A673 (cell line): ENCODE data around the gene PLCG2. TPM values are rescaled to one million over a fixed set of nuclear protein-coding genes. Genes with fewer than 3 reads are reported as not detected.

Source experiments
- BruUV-seq: library from RNA; stranded (reverse); fragments of 400-500 nt; replicated peaks from 2 replicates; lab custom pipeline; 2021; lab: Mats Ljungman, UMichigan
- CTCF ChIA-PET: fragments of 300-600 bp; sonication (Branson Sonifier 250); formaldehyde crosslinking; loops from one replicate; lab custom pipeline; 2022; ENCODE audit warnings: antibody characterized with exemption; lab: Charles Lee
- POLR2A ChIA-PET: fragments of 300-600 bp; sonication (Branson Sonifier 250); formaldehyde crosslinking; loops from one replicate; lab custom pipeline; 2022; ENCODE audit warnings: antibody characterized with exemption; ENCODE audit not compliant: low non-redundant PET; lab: Charles Lee
- DNase-seq: peaks from one replicate; pipeline ENCODE4 v3.0.0-alpha.2; 2015; ENCODE audit warnings: low spot score
- H3K27ac ChIP-seq: fragments of 200-600 bp; sonication (generic); 2 replicates; pipeline ENCODE4 v1.5.1; 2016; ENCODE audit warnings: mixed run types, low read depth, mild to moderate bottlenecking, mixed read lengths, antibody characterized with exemption, low read length; ENCODE audit not compliant: poor library complexity, severe bottlenecking
- H3K27me3 ChIP-seq: fragments of 200-600 bp; sonication (generic); replicated peaks from 2 replicates; pipeline ENCODE4 v1.6.1; 2017; ENCODE audit warnings: mixed run types, low read depth, mild to moderate bottlenecking, mixed read lengths, antibody characterized with exemption, low read length; ENCODE audit not compliant: insufficient read depth, poor library complexity
- H3K36me3 ChIP-seq: fragments of 200-600 bp; sonication (generic); 2 replicates; pipeline ENCODE4 v1.6.1; 2016; ENCODE audit warnings: mixed run types, mild to moderate bottlenecking, mixed read lengths, antibody characterized with exemption, low read length; ENCODE audit not compliant: insufficient read depth, poor library complexity, severe bottlenecking
- H3K4me1 ChIP-seq: fragments of 200-600 bp; sonication (generic); 2 replicates; pipeline ENCODE4 v1.6.1; 2017; ENCODE audit warnings: mixed run types, mild to moderate bottlenecking, mixed read lengths, antibody characterized with exemption, low read length; ENCODE audit not compliant: insufficient read depth, poor library complexity, severe bottlenecking
- H3K4me3 ChIP-seq: fragments of 200-600 bp; sonication (generic); 2 replicates; pipeline ENCODE4 v1.5.1; 2016; ENCODE audit warnings: low read depth, mixed run types, mild to moderate bottlenecking, mixed read lengths, low read length; ENCODE audit not compliant: poor library complexity, severe bottlenecking
- H3K9me3 ChIP-seq: fragments of 200-600 bp; sonication (generic); 2 replicates; pipeline ENCODE4 v1.6.1; 2016; ENCODE audit warnings: mixed run types, low read depth, mild to moderate bottlenecking, mixed read lengths, antibody characterized with exemption, low read length; ENCODE audit not compliant: poor library complexity, severe bottlenecking
- CTCF ChIP-seq: fragments of 300-800, 200-600 bp; sonication (generic); conservative IDR thresholded peaks from 2 replicates; pipeline ENCODE4 v1.5.1; 2017; ENCODE audit warnings: low read depth, mild to moderate bottlenecking, antibody characterized with exemption, low read length, moderate library complexity, mixed read lengths
- EZH2 ChIP-seq: fragments of 200-600 bp; sonication (generic); IDR thresholded peaks from 2 replicates; pipeline ENCODE4 v1.6.1; 2017; ENCODE audit warnings: borderline replicate concordance, low read depth, mild to moderate bottlenecking, mixed read lengths, antibody characterized with exemption, low read length; ENCODE audit not compliant: poor library complexity, severe bottlenecking
- intact Hi-C: fragments of 100-400 bp; cut with micrococcal nuclease; formaldehyde crosslinking; loops from one replicate; pipeline ENCODE4 v1.10.0; 2022; ENCODE audit not compliant: unreplicated experiment
- total RNA-seq: library from RNA; stranded (reverse); gene quantifications from 2 replicates; pipeline ENCODE4 v1.2.3, GENCODE V29; 2021

The PLCG2 gene
- total RNA-seq, 1 experiment from 2014 or later = 9.6 TPM

GRCh38 chr16:81744911-81745310 lies 34.2 kb upstream of the PLCG2 start:
- H3K4me1 ChIP-seq = peaks cover 3% of the 10 kb centered on the region
- H3K36me3 ChIP-seq = no peaks in the 10 kb centered on the region
- DNase-seq = no peak
- ChIA-PET CTCF (no interaction called here), POLR2A (no interaction called here)
- no peak overlapping the region for H3K4me3 ChIP-seq
- H3K27ac ChIP-seq = no peak overlapping the region
- no peaks in the 10 kb centered on the region for H3K27me3 ChIP-seq
- intact Hi-C loops = no loop called here
- TF ChIP-seq CTCF (no peak), EZH2 (no peak)
- BruUV-seq = no TSS peak
- no peaks in the 10 kb centered on the region for H3K9me3 ChIP-seq

DNA sequence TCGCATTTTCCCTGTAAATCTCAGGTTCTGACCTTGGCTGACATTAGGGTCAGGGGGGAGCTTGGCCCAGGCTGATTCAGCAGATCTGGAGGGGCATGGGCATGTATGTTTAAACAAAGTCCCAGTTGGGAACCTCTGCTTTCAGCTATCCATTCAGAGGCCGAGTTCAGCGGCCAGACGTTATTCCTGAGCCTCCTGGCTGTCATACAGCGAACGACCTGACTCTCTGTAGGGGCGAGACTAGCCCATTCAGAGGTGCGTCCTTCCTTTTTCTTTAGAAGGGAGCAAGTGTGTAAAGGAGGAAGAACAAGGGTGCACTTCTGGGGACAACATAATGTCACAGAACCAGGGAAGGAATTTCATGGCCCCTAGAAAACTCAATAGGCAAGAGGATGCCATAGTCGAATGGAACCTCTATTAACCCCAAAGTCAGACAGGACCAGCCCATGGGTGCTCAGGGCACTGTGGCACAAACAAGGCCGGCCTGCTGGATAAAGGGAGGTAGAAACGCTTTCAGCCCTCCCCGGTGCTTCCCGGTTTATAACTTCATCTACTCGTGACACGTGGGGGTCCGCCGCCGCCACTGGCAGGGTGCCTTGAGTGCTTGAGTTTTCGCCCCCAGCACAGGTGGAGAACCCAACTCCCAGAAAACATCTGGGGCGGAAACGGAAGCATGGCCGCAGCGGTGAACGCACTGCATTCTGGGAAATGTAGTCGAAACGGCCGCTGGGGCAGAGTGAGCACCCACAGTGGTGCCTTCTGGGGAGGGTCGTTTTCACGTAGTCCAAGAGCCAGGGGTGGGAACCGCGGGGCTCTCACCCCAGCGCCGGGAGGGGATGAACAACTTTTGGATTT lies 33.2 kb upstream of the PLCG2 start:
- ChIA-PET CTCF (interaction anchor here (0.7 kb wide), 1 partner anchor 989 kb away, joined by 3 read pairs; no protein-coding TSS in a partner anchor), POLR2A (no interaction called here)
- Histone ChIP-seq H3K4me1 (peaks cover 3% of the 10 kb centered on the region), H3K27ac (no peak overlapping the region), H3K9me3 (no peaks in the 10 kb centered on the region), H3K4me3 (peak overlapping the region; percentile 26), H3K36me3 (no peaks in the 10 kb centered on the region), H3K27me3 (no peaks in the 10 kb centered on the region)
- intact Hi-C loops = no loop called here
- TF ChIP-seq EZH2 (no peak), CTCF (no peak)
- DNase-seq = peak; percentile 72
- BruUV-seq = no TSS peak

GRCh38 chr16:81746566-81746965 lies 32.5 kb upstream of the PLCG2 start:
- H3K4me1 ChIP-seq = peaks cover 3% of the 10 kb centered on the region
- no peaks in the 10 kb centered on the region for H3K9me3 ChIP-seq
- H3K4me3 ChIP-seq = peak overlapping the region; percentile 26
- no peak overlapping the region for H3K27ac ChIP-seq
- ChIA-PET POLR2A (no interaction called here), CTCF (no interaction called here)
- no TSS peak for BruUV-seq
- DNase-seq = no peak
- no peaks in the 10 kb centered on the region for H3K27me3 ChIP-seq
- TF ChIP-seq CTCF = no peak
- H3K36me3 ChIP-seq = no peaks in the 10 kb centered on the region
- intact Hi-C loops = no loop called here
